ENCODE data around the gene GABRP.

The GABRP gene

GRCh38 chr5:170860818-170861666 is 77.5 kb downstream of the GABRP start:
- no peak for DNase-seq (ENCODE audit: low read depth in 2 of 2)

DNA sequence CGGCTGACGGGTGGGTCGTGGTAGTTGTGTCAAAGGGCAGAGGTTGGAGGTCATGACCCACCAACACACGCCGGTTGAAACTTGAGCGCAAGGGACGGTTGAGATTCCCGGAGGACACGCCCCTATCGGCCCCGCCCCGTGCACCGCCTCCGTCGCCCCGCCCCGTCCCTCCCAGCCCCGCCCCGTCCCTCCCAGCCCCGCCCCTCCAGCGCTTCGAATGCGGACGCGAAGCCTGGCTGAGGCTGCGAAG is 78.1 kb downstream of the GABRP start:
- DNase-seq (ENCODE audit: low read depth in 2 of 2), result no peak

- no peak for DNase-seq (ENCODE audit: low read depth in 2 of 2)
These were observed 78.6 kb downstream of the GABRP start, which contains the start of gene RANBP17 for GRCh38 chr5:170861917-170862766. TSS of gene RANBP17 (plus strand) at chr5:170862018.

- DNase-seq (ENCODE audit: low read depth in 2 of 2), result no peak
These were observed 80.1 kb downstream of the GABRP start for GRCh38 chr5:170863646-170864045.

Measured in stimulated activated CD4-positive, alpha-beta T cell treated with anti-CD3 and anti-CD28 coated beads, Interleukin-1b, Interleukin-23, amount 100 ng/mL, for 4 hours (primary cell).